Ovary (tissue), 9 donors: ENCODE data around the gene COPS8. TPM values are rescaled to one million over a fixed set of nuclear protein-coding genes. Genes with fewer than 3 reads are reported as not detected.

Experiments
- DNase-seq, 5 donors: peaks; one replicate each; pipeline ENCODE4 v3.0.0-alpha.2; 2019 to 2020
- H3K27ac ChIP-seq, 2 donors: fragments of 200-600 bp; one replicate each; pipeline versions ENCODE4 v1.5.1 to v1.8.0; 2019 to 2022
- H3K27me3 ChIP-seq: fragments of 200-600 bp; one replicate; pipeline ENCODE4 v1.8.0; 2022
- H3K36me3 ChIP-seq: fragments of 200-600 bp; sonication (generic); one replicate; pipeline ENCODE4 v1.5.1; 2019
- H3K4me1 ChIP-seq: one replicate; pipeline ENCODE4 v1.8.1; 2013; ENCODE audit warnings: mild to moderate bottlenecking, moderate library complexity; ENCODE audit not compliant: insufficient read depth
- H3K4me3 ChIP-seq: fragments of 200-600 bp; sonication (generic); one replicate; pipeline ENCODE4 v1.5.1; 2017
- H3K9me3 ChIP-seq, 2 donors: fragments of 200-600 bp in 1 of 2; sonication (generic) in 1 of 2; one replicate each; pipeline versions ENCODE4 v1.5.1 to v1.8.1; 2013 to 2019; ENCODE audit warnings: mild to moderate bottlenecking in 1 of 2, moderate library complexity in 1 of 2
- EP300 ChIP-seq: sonication (generic); formaldehyde crosslinking; IDR thresholded peaks from one replicate; pipeline ENCODE4 v1.6.1; 2017; ENCODE audit warnings: antibody characterized with exemption
- POLR2A ChIP-seq: fragments of 450-650 bp; IDR thresholded peaks from one replicate; pipeline ENCODE4 v1.6.1; 2017; ENCODE audit warnings: antibody characterized with exemption, mild to moderate bottlenecking, moderate library complexity
- WGBS, 3 donors: extraction: QIAGEN DNeasy Blood & Tissue Kit in 1 of 3; methylation state at CpG; one replicate each; pipeline versions ENCODE4 v1.1.5 to v1.1.7; 2013 to 2017; 5-methylcytosine and 5-hydroxymethylcytosine counted together
- intact Hi-C, 4 donors: fragments of 100-400 bp; cut with DNase I; formaldehyde crosslinking; loops; one replicate each; pipeline versions ENCODE4 v1.11.0 to v1.15.1; 2022 to 2023
- polyA plus RNA-seq, 2 donors: library from polyadenylated mRNA; stranded (reverse); fragments of 200-250 nt in 1 of 2; fragments of 350-450 nt in 1 of 2; fragmentation: Illumina TruSeq in 1 of 2; extraction: RNeasy Lipid Tissue Mini Kit (QIAGEN cat#74804) in 1 of 2; gene quantifications; one replicate each; pipeline ENCODE4 v1.2.3, GENCODE V29; 2013 to 2014
- total RNA-seq, 7 donors: library from RNA; depleted of rRNA in 2 of 7; stranded (reverse); fragments of >200 nt in 2 of 7; fragmentation: NEBNext Ultra II Directional in 3 of 7; extraction: Animal tissue kit (Norgen Biotek cat#: 25700) in 3 of 7; gene quantifications; one replicate each; pipeline versions ENCODE4 v1.1.0 to v1.2.4, GENCODE V29; 2016 to 2023
- TF ChIP-seq, protein P1 (sequence below), 3 donors: fragments of 450-650 bp in 2 of 3; fragments of 200-600 bp in 1 of 3; IDR thresholded peaks; one replicate each; pipeline versions ENCODE4 v1.5.1 to v1.8.0; 2016 to 2022; ENCODE audit warnings: antibody characterized with exemption in 3 of 3, mild to moderate bottlenecking in 1 of 3
- donor health status: DM: no; HTN: no; CAD: no; lungs with moderate emphysema.
- donor health status: DM: no; HTN: no; CAD: no.
- donor health status: Bipolar disorder and iron deficiency.
- donor health status: DM: yes; HTN: yes; CAD: no.
- donor health status: DM: no; HTN: no; CAD: no.
- donor health status: DM: yes; HTN: yes; CAD: no.

COPS8 gene
- total and polyA plus RNA-seq, 9 donors = 43.9 to 116 (median 56.6) TPM

DNA sequence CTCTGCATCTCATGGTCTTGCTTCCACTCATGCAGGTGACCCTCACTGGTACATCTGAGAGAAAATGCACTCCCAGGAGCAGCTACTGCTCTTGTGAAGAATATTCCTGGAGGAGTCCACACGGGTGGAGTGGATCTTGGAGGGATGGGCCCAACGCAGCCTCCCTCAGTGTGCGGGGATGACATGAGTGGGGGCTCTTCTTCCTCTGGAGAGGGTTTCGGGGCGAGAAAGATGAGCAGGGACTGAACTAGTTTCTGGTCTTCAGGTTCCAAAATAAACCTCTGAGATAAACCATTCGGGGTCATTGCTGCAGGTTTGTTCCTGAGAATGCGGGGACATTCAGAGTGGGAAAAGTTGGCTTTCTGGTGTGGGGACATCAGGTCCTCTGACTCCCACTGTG, 39.1 kb downstream of the COPS8 start:
- intact Hi-C loops = loop anchor here in 1 of 4 donors (10.0 kb wide), 1 partner anchor 450 kb away; no protein-coding TSS in a partner anchor
- WGBS, 3 donors = 94% methylated on average over 7 of the region's 7 CpGs
- Histone ChIP-seq H3K4me3 (no peak overlapping the region), H3K27ac (no peak overlapping the region), H3K27me3 (no peaks in the 10 kb centered on the region), H3K36me3 (no peaks in the 10 kb centered on the region), H3K4me1 (peaks cover 9% of the 10 kb centered on the region), H3K9me3 (no peaks in the 10 kb centered on the region)
- no peak for TF ChIP-seq EP300
- no peak for DNase-seq

DNA sequence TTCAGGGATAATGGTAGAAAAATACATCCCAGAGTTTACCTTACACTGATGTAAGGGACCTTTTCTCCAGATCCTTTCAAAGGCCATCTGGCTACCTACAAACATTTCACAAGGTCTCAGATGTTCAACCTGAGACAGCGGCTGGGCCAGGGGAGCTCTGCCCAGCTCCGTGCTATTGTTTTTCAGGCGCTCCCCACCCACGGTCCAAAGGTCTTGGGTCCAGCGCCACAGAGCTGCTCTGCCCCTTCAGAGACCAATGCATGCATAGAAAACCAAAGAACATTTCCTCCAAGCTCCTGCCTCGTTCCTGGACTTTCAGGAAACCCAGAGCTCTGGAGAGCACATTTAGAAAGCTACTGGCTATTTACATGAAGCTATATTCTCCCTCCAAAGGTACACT, 40.3 kb downstream of the COPS8 start:
- H3K27ac ChIP-seq = peak overlapping the region; percentile 15 to 68

DNA sequence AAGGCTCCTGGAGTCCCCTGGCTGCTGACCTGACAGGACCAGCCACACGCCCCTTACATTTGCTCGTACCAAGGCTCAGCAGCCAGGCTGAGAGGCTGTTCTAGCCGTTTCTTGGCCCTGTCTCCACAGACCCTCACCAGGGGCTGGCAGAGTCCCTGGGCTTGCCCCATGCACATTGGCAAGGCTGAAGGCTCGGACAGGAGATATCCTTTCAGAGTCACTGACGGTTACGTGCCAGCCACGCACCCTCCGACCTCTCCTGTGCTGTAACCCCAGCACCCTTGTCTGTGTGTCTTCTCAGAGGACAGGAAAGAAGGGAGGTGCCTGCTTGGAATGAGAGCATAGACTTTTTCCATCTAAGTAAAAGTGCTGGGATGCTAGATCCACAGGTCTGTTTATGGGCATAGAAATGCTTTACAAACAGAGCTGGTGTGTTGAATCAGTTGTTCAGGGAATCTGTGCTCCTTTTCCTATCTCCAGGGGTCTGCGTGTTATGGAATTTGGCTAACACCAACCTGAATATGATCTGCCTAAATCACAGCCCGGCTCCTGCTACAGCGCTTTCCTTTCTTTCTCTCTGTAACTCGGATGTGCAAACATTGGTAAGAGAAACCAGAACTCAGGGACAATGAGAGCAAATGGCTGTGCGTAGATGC, 41.0 kb downstream of the COPS8 start:
- H3K4me1 ChIP-seq = peaks cover 9% of the 10 kb centered on the region
- intact Hi-C loops = loop anchor here in 1 of 4 donors (10.0 kb wide), 1 partner anchor 448 kb away; no protein-coding TSS in a partner anchor

More for the DNA sequence above, 40.3 kb downstream of the COPS8 start:
- peaks cover 9% of the 10 kb centered on the region for H3K4me1 ChIP-seq
- TF ChIP-seq EP300 = no peak
- no peak for TF ChIP-seq POLR2A
- TF ChIP-seq, protein P1, sequence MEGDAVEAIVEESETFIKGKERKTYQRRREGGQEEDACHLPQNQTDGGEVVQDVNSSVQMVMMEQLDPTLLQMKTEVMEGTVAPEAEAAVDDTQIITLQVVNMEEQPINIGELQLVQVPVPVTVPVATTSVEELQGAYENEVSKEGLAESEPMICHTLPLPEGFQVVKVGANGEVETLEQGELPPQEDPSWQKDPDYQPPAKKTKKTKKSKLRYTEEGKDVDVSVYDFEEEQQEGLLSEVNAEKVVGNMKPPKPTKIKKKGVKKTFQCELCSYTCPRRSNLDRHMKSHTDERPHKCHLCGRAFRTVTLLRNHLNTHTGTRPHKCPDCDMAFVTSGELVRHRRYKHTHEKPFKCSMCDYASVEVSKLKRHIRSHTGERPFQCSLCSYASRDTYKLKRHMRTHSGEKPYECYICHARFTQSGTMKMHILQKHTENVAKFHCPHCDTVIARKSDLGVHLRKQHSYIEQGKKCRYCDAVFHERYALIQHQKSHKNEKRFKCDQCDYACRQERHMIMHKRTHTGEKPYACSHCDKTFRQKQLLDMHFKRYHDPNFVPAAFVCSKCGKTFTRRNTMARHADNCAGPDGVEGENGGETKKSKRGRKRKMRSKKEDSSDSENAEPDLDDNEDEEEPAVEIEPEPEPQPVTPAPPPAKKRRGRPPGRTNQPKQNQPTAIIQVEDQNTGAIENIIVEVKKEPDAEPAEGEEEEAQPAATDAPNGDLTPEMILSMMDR (IDR thresholded peaks at IDR 0.05) = no peak
- 92 to 96% (median 93%) methylated on average over 6 of the region's 6 CpGs for WGBS, 3 donors
- DNase-seq = no peak
- H3K9me3 ChIP-seq = no peaks in the 10 kb centered on the region
- no peaks in the 10 kb centered on the region for H3K36me3 ChIP-seq
- no peak overlapping the region for H3K4me3 ChIP-seq
- intact Hi-C loops = loop anchor here in 1 of 4 donors (10.0 kb wide), 1 partner anchor 449 kb away; no protein-coding TSS in a partner anchor
- no peaks in the 10 kb centered on the region for H3K27me3 ChIP-seq

DNA sequence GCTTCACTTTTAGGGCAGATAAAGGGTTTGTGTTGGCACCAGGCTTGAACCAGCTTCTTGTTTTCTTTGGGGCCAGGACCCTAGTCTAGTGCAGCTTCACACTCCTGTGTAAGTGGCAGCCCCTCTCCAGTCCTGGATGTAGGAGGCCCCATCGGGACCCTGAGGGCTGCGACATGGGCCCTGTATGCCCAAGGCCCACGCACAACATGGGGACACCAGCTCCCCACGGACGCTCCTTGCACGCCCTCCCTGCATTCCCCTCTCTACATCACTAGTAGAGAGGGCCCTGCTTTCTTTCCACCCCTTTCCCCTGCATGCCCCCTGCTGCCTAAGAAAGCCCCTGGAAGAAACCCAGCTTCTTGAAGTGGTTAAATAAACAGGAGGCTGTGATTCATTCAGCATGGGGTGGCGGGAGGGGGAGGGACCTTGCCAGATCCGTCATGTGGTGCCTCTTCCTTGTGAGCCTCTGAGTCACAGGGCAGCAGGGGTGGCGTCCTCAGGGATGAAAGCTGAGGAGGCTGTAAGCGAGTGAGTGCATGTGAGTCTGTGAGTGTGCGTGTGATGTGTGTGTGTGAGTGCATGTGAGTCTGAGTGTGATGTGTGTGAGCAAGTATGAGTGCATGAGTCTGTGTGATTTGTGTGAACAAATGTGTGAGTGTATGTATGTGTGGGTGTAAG, 42.5 kb downstream of the COPS8 start:
- TF ChIP-seq POLR2A = no peak
- TF ChIP-seq, protein P1 (IDR thresholded peaks at IDR 0.05) = peak in 2 of 3 donors; percentile 22 to 27
- no peak for TF ChIP-seq EP300
- no peaks in the 10 kb centered on the region for H3K36me3 ChIP-seq
- 15 to 25% (median 23%) methylated on average over 11 of the region's 11 CpGs for WGBS, 3 donors
- H3K27me3 ChIP-seq = no peaks in the 10 kb centered on the region
- no peak overlapping the region for H3K4me3 ChIP-seq
- peak; percentile 91 to 97 (median 95) for DNase-seq
- no peaks in the 10 kb centered on the region for H3K9me3 ChIP-seq
- H3K27ac ChIP-seq = peak overlapping the region; percentile 27 to 58
- H3K4me1 ChIP-seq = peaks cover 9% of the 10 kb centered on the region
- intact Hi-C loops = loop anchor here in 1 of 4 donors (10.0 kb wide), 1 partner anchor 447 kb away; no protein-coding TSS in a partner anchor

More for the DNA sequence above, 41.0 kb downstream of the COPS8 start:
- no peaks in the 10 kb centered on the region for H3K27me3 ChIP-seq
- no peak overlapping the region for H3K4me3 ChIP-seq
- peak overlapping the region; percentile 45 to 68 for H3K27ac ChIP-seq
- H3K36me3 ChIP-seq = no peaks in the 10 kb centered on the region
- WGBS, 3 donors = 55 to 61% (median 59%) methylated on average over 13 of the region's 13 CpGs
- H3K9me3 ChIP-seq = no peaks in the 10 kb centered on the region
- TF ChIP-seq, protein P1 (IDR thresholded peaks at IDR 0.05) = no peak
- TF ChIP-seq EP300 (no peak), POLR2A (no peak)
- DNase-seq = no peak
